ENCODE data around the gene DIPK2A.

The DIPK2A gene

GRCh38 chr3:143934791-143935190 is 36.8 kb upstream of the DIPK2A start:
- TF ChIP-seq FOXM1 (IDR thresholded peaks at IDR 0.05; ENCODE audit: borderline replicate concordance, low read depth) (no peak), RAD21 (IDR thresholded peaks at IDR 0.05; ENCODE audit: low read depth) (no peak), YY1 (IDR thresholded peaks at IDR 0.05; ENCODE audit: low read depth) (no peak), EP300 (IDR thresholded peaks at IDR 0.05; ENCODE audit: borderline replicate concordance) (no peak), ZBTB7A (IDR thresholded peaks at IDR 0.05; ENCODE audit: low read depth) (no peak), EGR1 (IDR thresholded peaks at IDR 0.05) (no peak), CREB1 (IDR thresholded peaks at IDR 0.05; ENCODE audit: low read depth) (no peak), NFIC (IDR thresholded peaks at IDR 0.05) (no peak), REST (IDR thresholded peaks at IDR 0.05; ENCODE audit: low read depth) (no peak), TAF1 (IDR thresholded peaks at IDR 0.05; ENCODE audit: low read depth) (no peak), MAX (IDR thresholded peaks at IDR 0.05) (no peak), TCF12 (IDR thresholded peaks at IDR 0.05; ENCODE audit: low read depth) (no peak)

DNA sequence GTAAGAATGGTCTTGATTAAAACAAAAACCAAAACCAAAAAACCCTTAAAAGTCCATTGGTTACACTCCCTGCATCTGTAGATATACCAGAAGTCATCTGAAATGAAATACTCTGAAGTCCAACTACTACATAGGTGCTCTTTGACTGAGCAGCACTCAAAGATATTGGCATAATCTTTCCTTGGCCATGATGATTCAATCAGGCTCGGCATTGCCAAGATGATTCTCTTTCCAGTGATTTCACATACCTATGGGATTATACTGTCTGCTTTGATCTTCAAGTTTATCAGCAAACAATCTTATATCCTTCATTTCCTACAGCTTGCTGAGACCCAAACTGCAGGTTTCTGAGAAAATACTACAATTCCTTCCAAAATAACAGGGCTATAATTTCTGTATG is 35.9 kb upstream of the DIPK2A start:
- no peak for TF ChIP-seq RAD21 (IDR thresholded peaks at IDR 0.05; ENCODE audit: low read depth)
- no peak for TF ChIP-seq CREB1 (IDR thresholded peaks at IDR 0.05; ENCODE audit: low read depth)

- TF ChIP-seq CREB1 (IDR thresholded peaks at IDR 0.05; ENCODE audit: low read depth) (no peak), EP300 (IDR thresholded peaks at IDR 0.05; ENCODE audit: borderline replicate concordance) (no peak)
Measured at GRCh38 chr3:143950810-143951209, 20.8 kb upstream of the DIPK2A start.

DNA sequence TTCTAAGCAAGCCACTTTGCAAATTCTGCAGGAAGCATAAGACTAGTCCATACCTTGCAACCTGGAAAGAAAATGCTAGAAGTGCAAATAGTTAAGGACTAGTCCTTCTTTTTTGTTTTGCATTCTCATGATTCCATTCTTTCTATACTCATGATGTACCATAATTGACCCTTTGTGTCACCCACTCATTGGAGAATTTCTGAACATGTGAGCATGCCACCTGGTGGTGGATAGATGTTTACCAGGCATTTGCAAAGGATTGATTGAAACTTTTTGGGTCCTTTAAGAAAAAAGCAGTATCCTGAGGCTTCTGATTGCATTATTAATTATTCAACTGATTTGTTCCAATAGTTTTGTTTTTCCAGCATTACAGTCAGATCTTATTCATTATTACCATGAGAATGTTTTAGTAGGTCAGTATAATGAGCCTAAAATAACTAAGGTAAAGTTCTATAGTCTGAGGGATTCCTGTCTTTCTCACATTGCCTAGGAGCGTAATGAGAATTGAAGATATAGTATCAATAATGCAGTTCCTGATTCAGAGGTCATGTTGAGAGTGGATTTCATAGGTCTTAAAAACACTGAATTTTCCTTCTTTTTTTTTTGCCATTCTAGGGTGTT is 20.2 kb upstream of the DIPK2A start:
- no peak for TF ChIP-seq TAF1 (IDR thresholded peaks at IDR 0.05; ENCODE audit: low read depth)
- TF ChIP-seq TEAD4 (IDR thresholded peaks at IDR 0.05) = 0 out of 2 replicates have a peak, but pooled peaks have one; percentile 18
- TF ChIP-seq REST (IDR thresholded peaks at IDR 0.05; ENCODE audit: low read depth) = no peak
- TF ChIP-seq RAD21 (IDR thresholded peaks at IDR 0.05; ENCODE audit: low read depth) = peak; percentile 49
- TF ChIP-seq, protein P1, sequence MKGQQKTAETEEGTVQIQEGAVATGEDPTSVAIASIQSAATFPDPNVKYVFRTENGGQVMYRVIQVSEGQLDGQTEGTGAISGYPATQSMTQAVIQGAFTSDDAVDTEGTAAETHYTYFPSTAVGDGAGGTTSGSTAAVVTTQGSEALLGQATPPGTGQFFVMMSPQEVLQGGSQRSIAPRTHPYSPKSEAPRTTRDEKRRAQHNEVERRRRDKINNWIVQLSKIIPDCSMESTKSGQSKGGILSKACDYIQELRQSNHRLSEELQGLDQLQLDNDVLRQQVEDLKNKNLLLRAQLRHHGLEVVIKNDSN (IDR thresholded peaks at IDR 0.05) = no peak

GRCh38 chr3:143952569-143953072 is 19.0 kb upstream of the DIPK2A start:
- TF ChIP-seq CREB1 (IDR thresholded peaks at IDR 0.05; ENCODE audit: low read depth) = no peak
- no peak for TF ChIP-seq MAX (IDR thresholded peaks at IDR 0.05)
- no peak for TF ChIP-seq TCF12 (IDR thresholded peaks at IDR 0.05; ENCODE audit: low read depth)
- no peak for TF ChIP-seq ZBTB7A (IDR thresholded peaks at IDR 0.05; ENCODE audit: low read depth)
- no peak for TF ChIP-seq FOXM1 (IDR thresholded peaks at IDR 0.05; ENCODE audit: borderline replicate concordance, low read depth)
- no peak for TF ChIP-seq RAD21 (IDR thresholded peaks at IDR 0.05; ENCODE audit: low read depth)
- TF ChIP-seq YY1 (IDR thresholded peaks at IDR 0.05; ENCODE audit: low read depth) = no peak
- no peak for TF ChIP-seq CEBPB (IDR thresholded peaks at IDR 0.05)
- no peak for TF ChIP-seq NFIC (IDR thresholded peaks at IDR 0.05)
- TF ChIP-seq, protein P1 (IDR thresholded peaks at IDR 0.05) = no peak
- no peak for TF ChIP-seq REST (IDR thresholded peaks at IDR 0.05; ENCODE audit: low read depth)
- TF ChIP-seq EP300 (IDR thresholded peaks at IDR 0.05; ENCODE audit: borderline replicate concordance) = no peak
- TF ChIP-seq TEAD4 (IDR thresholded peaks at IDR 0.05) = no peak
- no peak for TF ChIP-seq TAF1 (IDR thresholded peaks at IDR 0.05; ENCODE audit: low read depth)
- TF ChIP-seq EGR1 (IDR thresholded peaks at IDR 0.05) = no peak

Measured in Ishikawa (cell line).